Measurements from ENCODE around the gene OR2K2. TPM values are rescaled to one million over a fixed set of nuclear protein-coding genes. Genes with fewer than 3 reads are reported as not detected.

Gene OR2K2
- total and polyA plus RNA-seq, 2 donors (not counting 1 experiment from before 2014, with no cell fraction given), result not detected

DNA sequence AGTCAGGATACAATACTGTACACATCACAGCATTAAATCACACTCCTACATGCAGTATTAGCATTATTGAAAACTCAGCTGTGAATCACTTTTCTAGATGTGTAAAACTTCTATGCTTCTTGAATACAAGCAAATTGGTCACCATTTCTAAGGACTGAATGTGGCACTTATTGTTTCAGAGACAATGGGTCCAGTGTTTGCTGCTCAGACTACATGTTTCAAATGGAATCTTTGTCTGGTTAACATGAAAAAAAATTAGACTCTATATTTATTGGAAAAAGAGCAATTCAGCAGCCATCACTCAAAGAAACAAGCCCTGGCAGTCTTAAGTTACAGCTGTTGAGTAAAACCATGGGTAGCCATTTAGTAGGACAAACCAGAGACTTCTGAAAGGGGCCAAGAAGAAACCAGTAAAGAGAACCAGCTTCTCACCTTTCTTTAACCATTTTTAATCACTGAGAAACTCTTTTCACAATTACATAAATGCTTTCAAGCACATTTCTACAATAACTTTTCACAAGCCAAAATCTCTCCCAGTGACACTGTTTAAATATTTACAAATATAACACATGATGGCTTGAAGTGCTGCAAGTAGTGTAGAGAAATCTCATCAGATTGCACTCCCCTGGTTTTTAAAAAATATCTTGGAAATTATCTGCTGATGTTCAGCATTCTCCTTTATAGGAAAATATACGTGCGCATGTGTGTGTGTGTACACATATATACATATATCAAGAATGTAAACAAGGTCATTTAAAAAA is 35.2 kb downstream of the OR2K2 start:
- no peak overlapping the region for H3K9ac ChIP-seq (ENCODE audit: low read length)
- H3K4me1 ChIP-seq (ENCODE audit: control insufficient read depth in 2 of 2, insufficient read depth in 2 of 2, low read length in 2 of 2), result no peaks in the 10 kb centered on the region
- Mint-ChIP-seq H3K4me3 (no peak overlapping the region), H3K9me3 (ENCODE audit: insufficient read depth) (peaks cover 4% of the 10 kb centered on the region), H3K4me1 (no peaks in the 10 kb centered on the region), H3K27ac (no peak overlapping the region), H3K27me3 (peaks cover 3% of the 10 kb centered on the region)
- H3K4me3 ChIP-seq (ENCODE audit: control extremely low read depth in 1 of 5, extremely low read depth in 1 of 5, insufficient read depth in 1 of 5, low read depth in 2 of 5, low read length in 4 of 5), result no peak overlapping the region
- ATAC-seq (ENCODE audit: low read depth) (no peak), DNase-seq (no peak)
- no peaks in the 10 kb centered on the region for H4K20me1 ChIP-seq (ENCODE audit: control insufficient read depth, insufficient read depth, low read length, poor library complexity, severe bottlenecking)
- H3K27me3 ChIP-seq (replicated peaks in 1 of 4; ENCODE audit: control extremely low read depth in 1 of 4, control insufficient read depth in 3 of 4, insufficient read depth in 4 of 4, low read length in 3 of 4), result no peaks in the 10 kb centered on the region
- WGBS (ENCODE audit: insufficient coverage), result no CpG with 5 or more reads among the region's 2 CpGs
- CTCF ChIA-PET, result no interaction called here
- H3K27ac ChIP-seq (ENCODE audit: low read length in 2 of 2), result no peak overlapping the region
- POLR2A ChIA-PET, result no interaction called here
- no peak overlapping the region for H2AFZ ChIP-seq (ENCODE audit: insufficient read depth, low read depth, low read length, poor library complexity, severe bottlenecking)
- no peak for TF ChIP-seq EZH2 (IDR thresholded peaks at IDR 0.05; ENCODE audit: borderline replicate concordance, insufficient read depth, low read depth, low read length, poor library complexity, severe bottlenecking)
- TF ChIP-seq, protein P1, sequence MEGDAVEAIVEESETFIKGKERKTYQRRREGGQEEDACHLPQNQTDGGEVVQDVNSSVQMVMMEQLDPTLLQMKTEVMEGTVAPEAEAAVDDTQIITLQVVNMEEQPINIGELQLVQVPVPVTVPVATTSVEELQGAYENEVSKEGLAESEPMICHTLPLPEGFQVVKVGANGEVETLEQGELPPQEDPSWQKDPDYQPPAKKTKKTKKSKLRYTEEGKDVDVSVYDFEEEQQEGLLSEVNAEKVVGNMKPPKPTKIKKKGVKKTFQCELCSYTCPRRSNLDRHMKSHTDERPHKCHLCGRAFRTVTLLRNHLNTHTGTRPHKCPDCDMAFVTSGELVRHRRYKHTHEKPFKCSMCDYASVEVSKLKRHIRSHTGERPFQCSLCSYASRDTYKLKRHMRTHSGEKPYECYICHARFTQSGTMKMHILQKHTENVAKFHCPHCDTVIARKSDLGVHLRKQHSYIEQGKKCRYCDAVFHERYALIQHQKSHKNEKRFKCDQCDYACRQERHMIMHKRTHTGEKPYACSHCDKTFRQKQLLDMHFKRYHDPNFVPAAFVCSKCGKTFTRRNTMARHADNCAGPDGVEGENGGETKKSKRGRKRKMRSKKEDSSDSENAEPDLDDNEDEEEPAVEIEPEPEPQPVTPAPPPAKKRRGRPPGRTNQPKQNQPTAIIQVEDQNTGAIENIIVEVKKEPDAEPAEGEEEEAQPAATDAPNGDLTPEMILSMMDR (IDR thresholded peaks at IDR 0.05), result no peak
- no peaks in the 10 kb centered on the region for H3K79me2 ChIP-seq (ENCODE audit: control insufficient read depth, insufficient read depth, low read length)
- H3K36me3 ChIP-seq (replicated peaks in 1 of 2; ENCODE audit: control extremely low read depth in 1 of 2, control insufficient read depth in 1 of 2, extremely low read depth in 1 of 2, insufficient read depth in 2 of 2, low read length in 1 of 2), result no peaks in the 10 kb centered on the region
- H3K9me3 ChIP-seq (ENCODE audit: control extremely low read depth in 1 of 3, control insufficient read depth in 2 of 3, insufficient read depth in 1 of 3, low read length in 2 of 3), result no peaks in the 10 kb centered on the region
- intact Hi-C loops (cut with micrococcal nuclease), result loop anchor here (5.0 kb wide), 1 partner anchor 1723 kb away; no protein-coding TSS in a partner anchor
- no peak overlapping the region for H3K4me2 ChIP-seq (replicated peaks; ENCODE audit: low read depth, low read length, poor library complexity, severe bottlenecking)

DNA sequence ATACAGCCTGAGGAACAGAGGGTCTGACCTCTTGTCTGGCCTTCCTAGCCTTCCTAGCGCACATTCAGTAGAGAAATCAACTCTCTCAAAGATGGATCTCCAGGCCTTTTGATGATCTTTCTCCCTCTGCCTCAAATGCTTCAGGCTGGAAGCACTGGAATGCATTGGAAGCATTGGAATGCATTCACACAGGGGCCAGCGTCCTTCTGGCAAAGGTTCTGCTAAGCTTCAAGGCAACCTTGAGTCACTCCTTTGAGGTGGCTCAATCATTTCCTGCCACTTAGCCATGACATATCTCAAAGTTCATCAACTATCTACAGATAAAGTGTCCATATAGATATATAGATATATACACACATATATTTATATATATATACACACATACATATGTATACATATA is 42.9 kb downstream of the OR2K2 start:
- POLR2A ChIA-PET, result no interaction called here
- Mint-ChIP-seq H3K9me3 (ENCODE audit: insufficient read depth) (no peaks in the 10 kb centered on the region), H3K4me1 (no peaks in the 10 kb centered on the region), H3K27ac (no peak overlapping the region), H3K27me3 (peaks cover 5% of the 10 kb centered on the region), H3K4me3 (no peak overlapping the region)
- no peak overlapping the region for H3K4me2 ChIP-seq (replicated peaks; ENCODE audit: low read depth, low read length, poor library complexity, severe bottlenecking)
- no peak overlapping the region for H2AFZ ChIP-seq (ENCODE audit: insufficient read depth, low read depth, low read length, poor library complexity, severe bottlenecking)
- H3K36me3 ChIP-seq (replicated peaks in 1 of 2; ENCODE audit: control extremely low read depth in 1 of 2, control insufficient read depth in 1 of 2, extremely low read depth in 1 of 2, insufficient read depth in 2 of 2, low read length in 1 of 2), result no peaks in the 10 kb centered on the region
- WGBS (ENCODE audit: insufficient coverage), result 94% methylated on average over 2 of the region's 2 CpGs
- H3K27me3 ChIP-seq (replicated peaks in 1 of 4; ENCODE audit: control extremely low read depth in 1 of 4, control insufficient read depth in 3 of 4, insufficient read depth in 4 of 4, low read length in 3 of 4), result no peaks in the 10 kb centered on the region
- no peaks in the 10 kb centered on the region for H4K20me1 ChIP-seq (ENCODE audit: control insufficient read depth, insufficient read depth, low read length, poor library complexity, severe bottlenecking)
- no peaks in the 10 kb centered on the region for H3K4me1 ChIP-seq (ENCODE audit: control insufficient read depth in 2 of 2, insufficient read depth in 2 of 2, low read length in 2 of 2)
- no peak for TF ChIP-seq EZH2 (IDR thresholded peaks at IDR 0.05; ENCODE audit: borderline replicate concordance, insufficient read depth, low read depth, low read length, poor library complexity, severe bottlenecking)
- TF ChIP-seq, protein P1 (IDR thresholded peaks at IDR 0.05), result no peak
- DNase-seq (no peak), ATAC-seq (ENCODE audit: low read depth) (no peak)
- no peaks in the 10 kb centered on the region for H3K79me2 ChIP-seq (ENCODE audit: control insufficient read depth, insufficient read depth, low read length)
- no peak overlapping the region for H3K27ac ChIP-seq (ENCODE audit: low read length in 2 of 2)
- H3K4me3 ChIP-seq (ENCODE audit: control extremely low read depth in 1 of 5, extremely low read depth in 1 of 5, insufficient read depth in 1 of 5, low read depth in 2 of 5, low read length in 4 of 5), result no peak overlapping the region
- CTCF ChIA-PET, result interaction anchor here (0.7 kb wide), 1 partner anchor 1465 kb away, joined by 4 read pairs; no protein-coding TSS in a partner anchor
- intact Hi-C loops (cut with micrococcal nuclease), result no loop called here
- H3K9me3 ChIP-seq (ENCODE audit: control extremely low read depth in 1 of 3, control insufficient read depth in 2 of 3, insufficient read depth in 1 of 3, low read length in 2 of 3), result no peaks in the 10 kb centered on the region
- no peak overlapping the region for H3K9ac ChIP-seq (ENCODE audit: low read length)
